Epithelial cell of esophagus (primary cell): ENCODE data around the gene KIFC1.
"Not testable (repeated sequence)": the region's sequence is repeated elsewhere in the genome, so short reads cannot be mapped to it uniquely, and the experiment has no call there.

Experiments used
- DNase-seq: peaks from one replicate; pipeline ENCODE4 v3.0.0; 2010; ENCODE audit warnings: low read depth
- H3K4me3 ChIP-seq: 2 replicates; pipeline ENCODE4 v1.5.1; 2011; ENCODE audit warnings: mild to moderate bottlenecking, low read length, control low read depth
- TF ChIP-seq, protein P1 (sequence below): IDR thresholded peaks from 2 replicates; pipeline ENCODE4 v1.5.1; 2011; ENCODE audit warnings: low read depth, mild to moderate bottlenecking, low read length, control low read depth, inconsistent platforms; ENCODE audit not compliant: insufficient read depth; ENCODE audit errors: missing control alignments

The KIFC1 gene

DNA sequence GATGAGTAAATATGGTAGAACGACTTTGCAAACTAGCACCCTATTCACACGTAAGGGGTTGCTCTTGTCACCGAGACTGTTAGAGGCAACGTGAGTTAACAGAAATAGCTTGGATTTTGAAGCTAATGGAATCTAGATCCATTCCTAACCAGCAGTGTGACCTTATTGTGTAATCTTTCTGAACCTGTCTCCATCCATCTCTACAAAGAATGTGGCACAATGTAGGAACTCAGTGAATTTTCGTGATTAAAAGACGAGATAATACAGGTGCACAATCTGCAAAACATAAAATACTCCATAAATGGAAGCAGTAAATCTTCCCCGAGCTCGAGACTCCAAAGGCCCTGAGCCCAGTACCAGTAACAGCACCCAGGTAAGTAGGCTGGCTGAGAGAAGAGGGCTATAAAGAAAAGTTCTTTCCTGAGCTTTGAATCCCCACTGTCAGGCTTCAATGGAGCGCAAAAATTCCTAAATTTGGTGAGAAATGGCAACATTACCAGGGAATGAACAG lies 801 bp upstream of the KIFC1 start:
- peak overlapping the region; percentile 6 for H3K4me3 ChIP-seq
- DNase-seq: no peak
- TF ChIP-seq, protein P1, sequence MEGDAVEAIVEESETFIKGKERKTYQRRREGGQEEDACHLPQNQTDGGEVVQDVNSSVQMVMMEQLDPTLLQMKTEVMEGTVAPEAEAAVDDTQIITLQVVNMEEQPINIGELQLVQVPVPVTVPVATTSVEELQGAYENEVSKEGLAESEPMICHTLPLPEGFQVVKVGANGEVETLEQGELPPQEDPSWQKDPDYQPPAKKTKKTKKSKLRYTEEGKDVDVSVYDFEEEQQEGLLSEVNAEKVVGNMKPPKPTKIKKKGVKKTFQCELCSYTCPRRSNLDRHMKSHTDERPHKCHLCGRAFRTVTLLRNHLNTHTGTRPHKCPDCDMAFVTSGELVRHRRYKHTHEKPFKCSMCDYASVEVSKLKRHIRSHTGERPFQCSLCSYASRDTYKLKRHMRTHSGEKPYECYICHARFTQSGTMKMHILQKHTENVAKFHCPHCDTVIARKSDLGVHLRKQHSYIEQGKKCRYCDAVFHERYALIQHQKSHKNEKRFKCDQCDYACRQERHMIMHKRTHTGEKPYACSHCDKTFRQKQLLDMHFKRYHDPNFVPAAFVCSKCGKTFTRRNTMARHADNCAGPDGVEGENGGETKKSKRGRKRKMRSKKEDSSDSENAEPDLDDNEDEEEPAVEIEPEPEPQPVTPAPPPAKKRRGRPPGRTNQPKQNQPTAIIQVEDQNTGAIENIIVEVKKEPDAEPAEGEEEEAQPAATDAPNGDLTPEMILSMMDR: no peak

DNA sequence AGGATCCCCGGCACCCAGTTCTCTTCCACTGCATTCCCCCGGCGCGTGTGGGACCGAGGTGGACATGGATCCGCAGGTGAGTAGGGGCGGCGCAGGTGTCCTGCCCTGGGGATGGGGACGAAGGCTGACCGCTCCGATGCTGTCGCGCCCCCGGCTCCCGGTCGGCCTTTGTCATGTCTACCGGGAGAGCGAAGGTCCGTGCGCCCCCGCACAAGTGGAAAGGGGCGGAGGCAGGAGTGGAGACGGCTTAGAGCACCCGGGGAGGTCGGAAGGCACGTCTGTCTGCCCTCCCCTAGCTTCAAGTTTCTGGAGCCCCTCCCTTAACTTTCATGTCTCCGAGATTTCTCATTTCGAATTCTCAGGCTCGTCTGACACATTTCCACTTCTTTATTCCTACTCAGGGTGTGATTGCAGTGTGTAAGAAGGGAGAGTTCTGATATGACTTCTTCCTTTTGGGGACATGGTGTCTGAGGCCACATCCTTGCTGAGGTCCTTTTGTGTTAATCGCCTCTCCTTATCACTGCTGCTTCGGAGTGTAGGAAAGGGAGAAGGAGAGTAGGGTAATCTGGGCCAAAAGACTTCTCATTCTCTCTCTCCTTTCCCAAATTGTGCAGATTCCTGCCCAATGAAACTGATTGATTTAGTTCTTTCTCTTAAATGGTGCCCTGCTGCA lies 435 bp downstream of the KIFC1 start:
- peak; percentile 40 for DNase-seq
- TF ChIP-seq, protein P1: no peak
- peak overlapping the region; percentile 74 for H3K4me3 ChIP-seq

DNA sequence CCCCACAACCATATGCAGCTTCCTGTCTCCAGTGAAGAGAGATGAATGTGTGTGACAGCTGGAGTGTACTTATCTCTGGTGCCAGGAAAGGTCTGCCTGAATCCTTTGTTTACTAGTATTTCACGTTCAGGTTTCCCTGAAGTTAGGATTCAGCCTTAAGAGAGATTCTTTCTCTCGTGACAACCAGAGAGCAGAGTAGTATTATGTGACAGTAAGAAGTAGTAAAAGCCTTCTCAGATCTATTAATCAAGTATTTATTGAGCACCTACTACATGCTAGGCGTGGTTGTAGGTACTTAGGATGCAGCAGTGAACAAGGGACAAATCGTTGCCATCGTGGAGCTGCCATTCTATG lies 949 bp downstream of the KIFC1 start:
- H3K4me3 ChIP-seq: peak overlapping the region; percentile 74
- DNase-seq: no peak
- TF ChIP-seq, protein P1: no peak

DNA sequence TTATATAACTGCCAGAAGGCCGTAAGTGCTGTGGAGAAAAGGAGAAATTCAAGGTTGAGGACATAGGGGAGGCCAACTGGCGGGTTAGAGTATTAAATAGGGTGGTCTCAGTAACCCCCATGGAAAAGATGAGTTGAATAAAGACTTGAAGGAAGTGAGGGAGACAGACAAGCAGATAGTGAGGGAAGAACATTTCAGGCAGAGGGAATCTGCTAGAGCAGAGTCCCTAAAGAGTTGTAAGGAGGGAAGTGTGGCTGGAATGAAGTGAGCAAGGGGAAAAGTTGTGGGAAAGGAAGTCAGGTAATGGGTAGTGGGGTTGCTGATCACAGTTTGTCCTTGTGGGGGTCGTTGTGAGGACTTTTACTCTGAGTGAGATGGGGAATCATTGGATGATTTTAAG lies 1.4 kb downstream of the KIFC1 start:
- H3K4me3 ChIP-seq: peak overlapping the region; percentile 74
- TF ChIP-seq, protein P1: no peak
- no peak for DNase-seq

DNA sequence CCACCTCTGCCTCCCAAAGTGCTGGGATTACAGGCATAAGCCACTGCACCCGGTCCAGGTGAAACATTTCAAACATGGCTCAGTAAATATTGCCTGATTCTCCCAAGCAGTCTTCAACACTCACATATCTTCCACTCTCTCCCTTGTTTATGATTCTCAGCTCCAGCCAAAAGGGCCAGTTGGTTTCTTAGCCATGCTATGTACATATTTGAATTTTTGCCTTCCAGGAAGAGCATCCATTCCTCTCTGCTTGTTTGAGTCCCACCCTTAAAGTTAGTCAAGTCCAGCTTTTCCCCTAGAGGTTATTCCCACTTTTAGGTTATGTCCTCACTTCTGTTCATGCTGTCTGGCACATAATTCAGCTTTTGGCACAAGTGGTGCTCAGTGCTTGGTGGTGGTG lies 5.9 kb downstream of the KIFC1 start:
- H3K4me3 ChIP-seq: no peak overlapping the region
- TF ChIP-seq, protein P1: no peak
- no peak for DNase-seq

DNA sequence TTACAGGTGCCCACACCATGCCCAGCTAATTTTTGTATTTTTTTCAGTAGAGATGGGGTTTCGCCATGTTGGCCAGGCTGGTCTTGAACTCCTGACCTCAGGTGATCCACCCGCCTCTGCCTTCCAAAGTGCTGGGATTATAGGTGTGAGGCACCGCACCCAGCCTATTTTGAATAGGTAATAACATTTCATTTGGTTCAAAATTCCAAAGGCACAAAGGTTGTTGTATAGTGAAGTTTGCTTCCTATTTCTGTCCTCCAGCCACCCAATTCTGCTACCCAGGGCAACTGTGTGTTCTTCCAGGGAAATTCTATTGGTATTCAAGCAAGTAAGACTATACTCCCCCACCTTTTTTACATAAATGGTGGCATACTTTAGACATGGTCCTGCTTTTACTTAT lies 7.0 kb downstream of the KIFC1 start:
- not testable (repeated sequence) for H3K4me3 ChIP-seq, DNase-seq

DNA sequence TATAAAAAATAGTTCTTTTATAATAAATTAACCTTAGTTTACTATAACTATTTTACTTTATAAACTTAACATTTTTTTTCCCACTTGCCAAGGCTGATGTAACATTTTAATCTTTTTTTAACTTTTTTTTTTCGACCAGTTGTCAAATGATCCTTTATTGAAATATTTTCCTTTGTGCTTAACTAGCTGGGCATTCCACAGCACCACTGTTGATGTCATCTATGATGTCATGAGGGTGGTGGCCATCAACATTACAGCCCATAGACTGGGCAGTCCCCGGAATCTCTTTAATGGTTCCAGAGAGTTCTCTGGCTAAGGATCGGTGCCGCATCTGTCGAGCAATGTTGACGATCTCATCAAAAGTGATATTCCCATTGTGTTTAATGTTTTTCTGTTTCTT lies 8.3 kb downstream of the KIFC1 start:
- not testable (repeated sequence) for DNase-seq, H3K4me3 ChIP-seq

DNA sequence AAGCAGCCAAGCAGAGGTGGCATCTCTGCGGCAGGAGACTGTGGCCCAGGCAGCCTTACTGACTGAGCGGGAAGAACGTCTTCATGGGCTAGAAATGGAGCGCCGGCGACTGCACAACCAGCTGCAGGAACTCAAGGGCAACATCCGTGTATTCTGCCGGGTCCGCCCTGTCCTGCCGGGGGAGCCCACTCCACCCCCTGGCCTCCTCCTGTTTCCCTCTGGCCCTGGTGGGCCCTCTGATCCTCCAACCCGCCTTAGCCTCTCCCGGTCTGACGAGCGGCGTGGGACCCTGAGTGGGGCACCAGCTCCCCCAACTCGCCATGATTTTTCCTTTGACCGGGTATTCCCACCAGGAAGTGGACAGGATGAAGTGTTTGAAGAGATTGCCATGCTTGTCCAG lies 13.3 kb downstream of the KIFC1 start:
- no peak for DNase-seq
- TF ChIP-seq, protein P1: no peak
- H3K4me3 ChIP-seq: no peak overlapping the region
